Esophagus squamous epithelium (tissue), 4 donors: ENCODE data around the gene CDS2.

Experiments used
- POLR2A ChIP-seq, 4 donors: fragments of 450-650 bp; IDR thresholded peaks; one replicate each; pipeline ENCODE4 v1.6.1; 2017; ENCODE audit warnings: antibody characterized with exemption in 4 of 4, mild to moderate bottlenecking in 4 of 4, moderate library complexity in 3 of 4
- TF ChIP-seq, protein P1 (sequence below), 6 experiments: fragments of 450-650 bp in 4 of 6; fragments of 200-600 bp in 2 of 6; sonication (generic) in 2 of 6; IDR thresholded peaks; one replicate each; pipeline ENCODE4 v1.5.1; 2016 to 2019; ENCODE audit warnings: antibody characterized with exemption in 6 of 6, mild to moderate bottlenecking in 4 of 6, moderate library complexity in 4 of 6

DNA sequence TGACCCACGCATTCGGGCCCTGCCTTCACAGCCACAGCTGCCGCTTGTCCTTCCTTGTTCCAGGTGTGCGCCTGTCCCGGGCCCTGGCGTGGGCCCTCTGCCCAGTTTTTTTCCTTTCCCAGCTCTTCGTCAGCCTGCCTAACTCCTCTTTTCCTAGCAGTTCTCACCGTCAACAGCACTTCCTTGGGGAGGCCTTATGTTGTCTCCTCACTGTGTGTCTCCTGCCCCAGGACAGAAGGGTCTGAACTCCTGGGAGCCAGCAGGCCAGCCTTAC is 71.8 kb downstream of the CDS2 start:
- TF ChIP-seq, protein P1, sequence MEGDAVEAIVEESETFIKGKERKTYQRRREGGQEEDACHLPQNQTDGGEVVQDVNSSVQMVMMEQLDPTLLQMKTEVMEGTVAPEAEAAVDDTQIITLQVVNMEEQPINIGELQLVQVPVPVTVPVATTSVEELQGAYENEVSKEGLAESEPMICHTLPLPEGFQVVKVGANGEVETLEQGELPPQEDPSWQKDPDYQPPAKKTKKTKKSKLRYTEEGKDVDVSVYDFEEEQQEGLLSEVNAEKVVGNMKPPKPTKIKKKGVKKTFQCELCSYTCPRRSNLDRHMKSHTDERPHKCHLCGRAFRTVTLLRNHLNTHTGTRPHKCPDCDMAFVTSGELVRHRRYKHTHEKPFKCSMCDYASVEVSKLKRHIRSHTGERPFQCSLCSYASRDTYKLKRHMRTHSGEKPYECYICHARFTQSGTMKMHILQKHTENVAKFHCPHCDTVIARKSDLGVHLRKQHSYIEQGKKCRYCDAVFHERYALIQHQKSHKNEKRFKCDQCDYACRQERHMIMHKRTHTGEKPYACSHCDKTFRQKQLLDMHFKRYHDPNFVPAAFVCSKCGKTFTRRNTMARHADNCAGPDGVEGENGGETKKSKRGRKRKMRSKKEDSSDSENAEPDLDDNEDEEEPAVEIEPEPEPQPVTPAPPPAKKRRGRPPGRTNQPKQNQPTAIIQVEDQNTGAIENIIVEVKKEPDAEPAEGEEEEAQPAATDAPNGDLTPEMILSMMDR (IDR thresholded peaks at IDR 0.05), result no peak
- no peak for TF ChIP-seq POLR2A (IDR thresholded peaks at IDR 0.05)
